ENCODE measurements around the gene TIAM2.

GRCh38 chr6:155047523-155047922 lies 52.4 kb downstream of the TIAM2 start:
- TF ChIP-seq CTCF (conservative IDR thresholded peaks at IDR 0.05; ENCODE audit: low read depth in 2 of 2) (no peak), EZH2phosphoT487 (IDR thresholded peaks at IDR 0.05; ENCODE audit: unreplicated experiment) (no peak), JUNB (IDR thresholded peaks at IDR 0.05; ENCODE audit: unreplicated experiment) (no peak), EZH2 (IDR thresholded peaks at IDR 0.05; ENCODE audit: low read depth, unreplicated experiment) (no peak)
